PC-3 (cell line): ENCODE data around the gene CEP78. TPM values are rescaled to one million over a fixed set of nuclear protein-coding genes. Genes with fewer than 3 reads are reported as not detected.
"Not testable (repeated sequence)": the region's sequence is repeated elsewhere in the genome, so short reads cannot be mapped to it uniquely, and the experiment has no call there.

ENCODE experiments used
- ATAC-seq: fragments of 200-7000 bp; cut with Tn5 transposase; 2 replicates; pipeline ENCODE4 v1.9.1; 2020; ENCODE audit warnings: mild to moderate bottlenecking, moderate library complexity
- BruUV-seq: library from RNA; stranded (reverse); fragments of 400-500 nt; replicated peaks from 2 replicates; lab custom pipeline; 2021; lab: Mats Ljungman, UMichigan
- CTCF ChIA-PET: fragments of 300-600 bp; sonication (Branson Sonifier 250); formaldehyde crosslinking; loops from one replicate; lab custom pipeline; 2022; ENCODE audit warnings: antibody characterized with exemption; lab: Charles Lee
- POLR2A ChIA-PET: fragments of 300-600 bp; sonication (Branson Sonifier 250); formaldehyde crosslinking; loops from one replicate; lab custom pipeline; 2022; ENCODE audit warnings: antibody characterized with exemption; ENCODE audit not compliant: unreplicated experiment; lab: Charles Lee
- DNase-seq: peaks from one replicate; pipeline ENCODE4 v3.0.0-alpha.2; 2015
- H2AFZ ChIP-seq: fragments of 300-600 bp; sonication (generic); 2 replicates; pipeline ENCODE4 v1.6.0; 2016; ENCODE audit warnings: antibody characterized with exemption, low read length
- H3F3A ChIP-seq: fragments of 300-600 bp; sonication (generic); one replicate; pipeline ENCODE4 v1.6.0; 2017; ENCODE audit warnings: antibody characterized with exemption, low read length, control low read depth, mild to moderate bottlenecking; ENCODE audit not compliant: unreplicated experiment
- H3K27ac ChIP-seq: fragments of 300-600 bp; sonication (generic); 2 replicates; pipeline ENCODE4 v1.5.1; 2016; ENCODE audit warnings: mild to moderate bottlenecking, low read length
- H3K27me3 ChIP-seq: fragments of 300-600 bp; sonication (generic); 2 replicates; pipeline ENCODE4 v1.6.1; 2016; ENCODE audit warnings: low read length, mixed read lengths
- H3K36me3 ChIP-seq: fragments of 300-600 bp; sonication (generic); 2 replicates; pipeline ENCODE4 v1.6.1; 2016; ENCODE audit warnings: low read depth, mixed run types, low read length, mixed read lengths
- H3K4me1 ChIP-seq: fragments of 300-600 bp; sonication (generic); 2 replicates; pipeline ENCODE4 v1.5.1; 2016; ENCODE audit warnings: low read length; ENCODE audit not compliant: insufficient read depth
- H3K4me2 ChIP-seq: fragments of 300-600 bp; sonication (generic); 2 replicates; pipeline ENCODE4 v1.6.0; 2016; ENCODE audit warnings: low read length
- H3K4me3 ChIP-seq: fragments of 300-600 bp; sonication (generic); 2 replicates; pipeline ENCODE4 v1.5.1; 2016; ENCODE audit warnings: mild to moderate bottlenecking, low read length, mixed read lengths
- H3K79me2 ChIP-seq: fragments of 300-600 bp; sonication (generic); 2 replicates; pipeline ENCODE4 v1.6.1; 2017; ENCODE audit warnings: low read length, mixed read lengths
- H3K9ac ChIP-seq: fragments of 300-600 bp; sonication (generic); 2 replicates; pipeline ENCODE4 v1.6.0; 2016; ENCODE audit warnings: mild to moderate bottlenecking, low read length
- H3K9me2 ChIP-seq: fragments of 300-600 bp; sonication (generic); replicated peaks from 2 replicates; pipeline ENCODE4 v1.6.1; 2016; ENCODE audit warnings: mixed run types, low read length, mixed read lengths
- H3K9me3 ChIP-seq: fragments of 300-600 bp; sonication (generic); 2 replicates; pipeline ENCODE4 v1.6.1; 2016; ENCODE audit warnings: low read length, mixed read lengths
- H4K20me1 ChIP-seq: fragments of 300-600 bp; sonication (generic); 2 replicates; pipeline ENCODE4 v1.6.1; 2016; ENCODE audit warnings: low read length, mixed read lengths
- EZH2 ChIP-seq: fragments of 300-600 bp; sonication (generic); IDR thresholded peaks from one replicate; pipeline ENCODE4 v1.6.1; 2017; ENCODE audit warnings: antibody characterized with exemption, mild to moderate bottlenecking, low read length; ENCODE audit not compliant: unreplicated experiment
- EZH2phosphoT487 ChIP-seq: fragments of 300-600 bp; sonication (generic); IDR thresholded peaks from 2 replicates; pipeline ENCODE4 v1.6.1; 2018; ENCODE audit warnings: mild to moderate bottlenecking, antibody characterized with exemption, low read length, borderline replicate concordance
- intact Hi-C: fragments of 100-400 bp; cut with micrococcal nuclease; formaldehyde crosslinking; loops from 2 replicates; pipeline ENCODE4 v1.9.0; 2023
- total RNA-seq: library from RNA; depleted of rRNA; stranded (reverse); fragments of >200 nt; gene quantifications from 2 replicates; pipeline ENCODE4 v1.2.3, GENCODE V29; 2014
- TF ChIP-seq, protein P1 (sequence below): fragments of 300-600 bp; sonication (generic); conservative IDR thresholded peaks from 2 replicates; pipeline ENCODE4 v1.5.1; 2017; ENCODE audit warnings: antibody characterized with exemption, low read depth, mild to moderate bottlenecking, low read length

Gene CEP78
- total RNA-seq, 1 experiment from 2014 or later, result 52.5 TPM

DNA sequence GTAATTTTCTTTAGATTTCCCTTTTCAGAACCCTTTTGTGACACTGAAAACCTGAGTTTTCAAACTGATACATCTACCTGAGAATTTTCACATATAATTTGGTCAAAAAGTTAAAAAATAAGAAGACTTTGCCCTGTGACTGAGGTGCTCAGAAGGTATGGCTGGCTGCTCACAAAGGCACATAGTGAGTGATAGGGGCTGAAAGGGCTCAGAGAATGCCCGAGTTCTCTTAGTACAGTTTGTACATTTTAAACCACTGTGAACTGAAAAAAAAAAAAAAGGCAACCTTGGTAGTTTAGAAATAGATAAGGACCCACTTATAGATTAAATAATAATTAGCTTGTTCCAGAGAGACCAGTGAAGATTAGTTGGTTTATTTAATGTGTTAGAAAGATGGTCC lies 42.9 kb downstream of the CEP78 start:
- ATAC-seq, result no peak
- BruUV-seq, result no TSS peak
- H3K79me2 ChIP-seq, result no peaks in the 10 kb centered on the region
- no peak overlapping the region for H3K27ac ChIP-seq
- H4K20me1 ChIP-seq, result no peaks in the 10 kb centered on the region
- ChIA-PET POLR2A (no interaction called here), CTCF (no interaction called here)
- H3K4me2 ChIP-seq, result no peak overlapping the region
- no peak for DNase-seq
- no peaks in the 10 kb centered on the region for H3K9me2 ChIP-seq
- no peaks in the 10 kb centered on the region for H3K36me3 ChIP-seq
- no peaks in the 10 kb centered on the region for H3K9me3 ChIP-seq
- no peak overlapping the region for H2AFZ ChIP-seq
- H3K9ac ChIP-seq, result no peak overlapping the region
- TF ChIP-seq EZH2, result no peak
- TF ChIP-seq, protein P1, sequence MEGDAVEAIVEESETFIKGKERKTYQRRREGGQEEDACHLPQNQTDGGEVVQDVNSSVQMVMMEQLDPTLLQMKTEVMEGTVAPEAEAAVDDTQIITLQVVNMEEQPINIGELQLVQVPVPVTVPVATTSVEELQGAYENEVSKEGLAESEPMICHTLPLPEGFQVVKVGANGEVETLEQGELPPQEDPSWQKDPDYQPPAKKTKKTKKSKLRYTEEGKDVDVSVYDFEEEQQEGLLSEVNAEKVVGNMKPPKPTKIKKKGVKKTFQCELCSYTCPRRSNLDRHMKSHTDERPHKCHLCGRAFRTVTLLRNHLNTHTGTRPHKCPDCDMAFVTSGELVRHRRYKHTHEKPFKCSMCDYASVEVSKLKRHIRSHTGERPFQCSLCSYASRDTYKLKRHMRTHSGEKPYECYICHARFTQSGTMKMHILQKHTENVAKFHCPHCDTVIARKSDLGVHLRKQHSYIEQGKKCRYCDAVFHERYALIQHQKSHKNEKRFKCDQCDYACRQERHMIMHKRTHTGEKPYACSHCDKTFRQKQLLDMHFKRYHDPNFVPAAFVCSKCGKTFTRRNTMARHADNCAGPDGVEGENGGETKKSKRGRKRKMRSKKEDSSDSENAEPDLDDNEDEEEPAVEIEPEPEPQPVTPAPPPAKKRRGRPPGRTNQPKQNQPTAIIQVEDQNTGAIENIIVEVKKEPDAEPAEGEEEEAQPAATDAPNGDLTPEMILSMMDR, result no peak
- no peak for TF ChIP-seq EZH2phosphoT487
- intact Hi-C loops, result no loop called here
- H3K4me3 ChIP-seq, result no peak overlapping the region
- no peaks in the 10 kb centered on the region for H3K4me1 ChIP-seq
- no peaks in the 10 kb centered on the region for H3F3A ChIP-seq
- H3K27me3 ChIP-seq, result no peaks in the 10 kb centered on the region

DNA sequence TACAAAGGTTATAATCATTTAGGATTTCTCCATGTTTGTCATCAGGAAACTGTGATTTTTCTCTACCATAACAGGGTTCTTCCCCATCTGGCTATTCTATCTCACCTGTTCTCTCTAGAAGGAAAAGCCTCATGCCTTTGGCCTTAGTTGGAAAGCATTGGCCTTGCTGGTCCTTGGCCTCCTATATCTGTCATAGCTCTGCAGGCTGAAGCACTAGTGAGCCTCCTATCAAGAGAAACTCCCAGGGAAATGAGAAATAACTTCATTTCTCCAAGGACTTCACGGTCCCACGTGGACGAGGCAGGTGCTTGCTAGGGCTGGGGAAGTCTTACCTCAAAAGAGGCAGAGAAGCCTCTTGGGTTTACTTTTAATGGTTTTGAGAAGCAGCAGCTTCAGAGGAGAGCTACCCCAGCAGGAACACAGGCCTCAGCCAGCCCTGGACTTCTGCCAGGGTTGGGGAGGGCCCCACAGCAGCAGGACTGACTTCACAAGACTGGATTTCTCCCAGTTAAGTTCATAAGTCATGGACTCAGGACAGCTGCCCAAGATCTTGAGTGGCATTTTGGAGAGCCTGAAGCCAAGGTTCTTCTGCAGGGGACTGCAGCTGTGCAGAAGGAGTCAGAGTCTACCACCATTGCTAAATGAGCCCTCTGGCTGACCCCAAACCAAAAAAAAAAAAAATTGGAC lies 45.2 kb downstream of the CEP78 start:
- ChIA-PET CTCF (no interaction called here), POLR2A (no interaction called here)
- Histone ChIP-seq H3F3A (no peaks in the 10 kb centered on the region), H3K9me3 (no peaks in the 10 kb centered on the region), H3K36me3 (no peaks in the 10 kb centered on the region), H3K9ac (no peak overlapping the region), H3K27me3 (no peaks in the 10 kb centered on the region), H3K9me2 (no peaks in the 10 kb centered on the region), H3K4me3 (no peak overlapping the region), H3K79me2 (no peaks in the 10 kb centered on the region), H2AFZ (no peak overlapping the region), H3K27ac (no peak overlapping the region), H3K4me1 (no peaks in the 10 kb centered on the region), H3K4me2 (no peak overlapping the region), H4K20me1 (no peaks in the 10 kb centered on the region)
- BruUV-seq, result no TSS peak
- TF ChIP-seq, protein P1, result no peak
- TF ChIP-seq EZH2 (no peak), EZH2phosphoT487 (no peak)
- ATAC-seq (no peak), DNase-seq (no peak)
- intact Hi-C loops, result no loop called here

DNA sequence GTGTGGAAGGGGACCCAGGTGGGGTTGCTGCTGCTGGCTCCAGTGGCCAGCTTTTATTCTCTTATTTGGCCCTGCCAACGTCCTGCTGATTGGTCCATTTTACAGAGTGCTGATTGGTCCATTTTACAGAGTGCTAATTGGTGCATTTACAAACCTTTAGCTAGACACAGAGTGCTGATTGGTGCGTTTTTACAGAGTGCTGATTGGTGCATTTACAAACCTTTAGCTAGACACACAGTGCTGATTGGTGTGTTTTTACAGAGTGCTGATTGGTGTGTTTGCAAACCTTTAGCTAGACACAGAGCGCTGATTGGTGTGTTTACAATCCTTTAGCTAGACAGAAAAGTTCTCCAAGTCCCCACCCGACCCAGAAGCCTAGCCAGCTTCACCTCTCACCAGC lies 48.3 kb downstream of the CEP78 start:
- H3K27me3 ChIP-seq, H4K20me1 ChIP-seq, H3K9me2 ChIP-seq, H3K9me3 ChIP-seq, POLR2A ChIA-PET, intact Hi-C loops, ATAC-seq, H3F3A ChIP-seq, BruUV-seq, H3K27ac ChIP-seq, H3K4me3 ChIP-seq, H3K4me1 ChIP-seq, H3K36me3 ChIP-seq, H3K4me2 ChIP-seq, CTCF ChIA-PET, H3K79me2 ChIP-seq, H2AFZ ChIP-seq, DNase-seq, H3K9ac ChIP-seq: not testable (repeated sequence)
